GM19351 (cell line): ENCODE results near the gene ELFN1.
"Not testable (repeated sequence)": the region's sequence is repeated elsewhere in the genome, so short reads cannot be mapped to it uniquely, and the experiment has no call there.

Experiments
- ATAC-seq: cut with Tn5 transposase; IDR thresholded peaks from one replicate; pipeline ENCODE4 v1.9.1; 2021; ENCODE audit warnings: mild to moderate bottlenecking, moderate library complexity; ENCODE audit not compliant: unreplicated experiment

Gene ELFN1

GRCh38 chr7:1707756-1708595, 37.9 kb downstream of the ELFN1 start:
- no peak for ATAC-seq

GRCh38 chr7:1708596-1709251, 38.6 kb downstream of the ELFN1 start:
- no peak for ATAC-seq

- ATAC-seq: no peak
Measured at GRCh38 chr7:1709281-1709680, 39.2 kb downstream of the ELFN1 start.

GRCh38 chr7:1709900-1710299, 39.8 kb downstream of the ELFN1 start:
- ATAC-seq: no peak

GRCh38 chr7:1710936-1711335, 40.9 kb downstream of the ELFN1 start:
- ATAC-seq: no peak

- no peak for ATAC-seq
Measured at GRCh38 chr7:1712907-1713501, 42.9 kb downstream of the ELFN1 start.

- no peak for ATAC-seq
Measured at GRCh38 chr7:1713502-1714484, 43.7 kb downstream of the ELFN1 start.

- ATAC-seq: no peak
Measured at GRCh38 chr7:1714583-1715330, 44.7 kb downstream of the ELFN1 start.

- no peak for ATAC-seq
Measured at GRCh38 chr7:1715331-1715625, 45.2 kb downstream of the ELFN1 start.

GRCh38 chr7:1715671-1716074, 45.6 kb downstream of the ELFN1 start:
- no peak for ATAC-seq

- no peak for ATAC-seq
Measured at GRCh38 chr7:1716263-1717094, 46.4 kb downstream of the ELFN1 start.

GRCh38 chr7:1717095-1717483, 47.0 kb downstream of the ELFN1 start:
- no peak for ATAC-seq

GRCh38 chr7:1717903-1718676, 48.0 kb downstream of the ELFN1 start:
- ATAC-seq: no peak

- ATAC-seq: not testable (repeated sequence)
Measured at GRCh38 chr7:1718850-1719249, 48.8 kb downstream of the ELFN1 start.

- ATAC-seq: not testable (repeated sequence)
Measured at GRCh38 chr7:1719256-1719655, 49.2 kb downstream of the ELFN1 start.

- ATAC-seq: no peak
Measured at GRCh38 chr7:1719913-1720312, 49.8 kb downstream of the ELFN1 start.

GRCh38 chr7:1720326-1720725, 50.2 kb downstream of the ELFN1 start:
- ATAC-seq: no peak

GRCh38 chr7:1721047-1721690, 51.1 kb downstream of the ELFN1 start:
- ATAC-seq: no peak
